Activated T-helper 17 cell treated with anti-CD3 and anti-CD28 coated beads, Interleukin-2, amount 50 U/mL, for 72 hours (primary cell): Measurements from ENCODE around the gene SLC1A1. TPM values are rescaled to one million over a fixed set of nuclear protein-coding genes. Genes with fewer than 3 reads are reported as not detected.

Experiments
- ATAC-seq: fragments of 150-1000 bp; cut with Tn5 transposase; replicated peaks from 2 replicates; pipeline ENCODE4 v1.10.0; 2021; ENCODE audit warnings: mild to moderate bottlenecking, moderate library complexity
- H3K27ac Mint-ChIP-seq: one replicate; pipeline ENCODE4 v1.8.0; 2022; ENCODE audit warnings: mixed read lengths
- H3K27me3 Mint-ChIP-seq: one replicate; pipeline ENCODE4 v1.8.0; 2022; ENCODE audit warnings: mixed read lengths
- H3K36me3 Mint-ChIP-seq: one replicate; pipeline ENCODE4 v1.8.0; 2022; ENCODE audit warnings: low read depth, mild to moderate bottlenecking, mixed read lengths
- H3K4me1 Mint-ChIP-seq: one replicate; pipeline ENCODE4 v1.8.0; 2022; ENCODE audit warnings: mixed read lengths
- H3K4me3 Mint-ChIP-seq: one replicate; pipeline ENCODE4 v1.8.0; 2022; ENCODE audit warnings: mild to moderate bottlenecking, mixed read lengths
- H3K9me3 Mint-ChIP-seq: one replicate; pipeline ENCODE4 v1.8.0; 2022; ENCODE audit warnings: mixed read lengths
- total RNA-seq, 2 donors: library from RNA; stranded (reverse); gene quantifications; one replicate each; pipeline ENCODE4 v1.2.3, GENCODE V29; 2022

The SLC1A1 gene
- total RNA-seq: under 1 TPM in 1 of 2 donors, not detected in 1; 0.45 TPM

- Mint-ChIP-seq H3K4me1 (peaks cover 6% of the 10 kb centered on the region), H3K36me3 (no peaks in the 10 kb centered on the region), H3K4me3 (peak within 1 kb of the TSS; percentile 64), H3K27ac (no peak within 1 kb of the TSS), H3K27me3 (peaks cover 40% of the 10 kb centered on the region), H3K9me3 (no peaks in the 10 kb centered on the region)
- ATAC-seq: peak; percentile 45
Observed at GRCh38 chr9:4489919-4490704, at the start of gene SLC1A1. TSS of gene SLC1A1 (plus strand) at chr9:4490468. CDS start at chr9:4490680, 212 bp downstream.

DNA sequence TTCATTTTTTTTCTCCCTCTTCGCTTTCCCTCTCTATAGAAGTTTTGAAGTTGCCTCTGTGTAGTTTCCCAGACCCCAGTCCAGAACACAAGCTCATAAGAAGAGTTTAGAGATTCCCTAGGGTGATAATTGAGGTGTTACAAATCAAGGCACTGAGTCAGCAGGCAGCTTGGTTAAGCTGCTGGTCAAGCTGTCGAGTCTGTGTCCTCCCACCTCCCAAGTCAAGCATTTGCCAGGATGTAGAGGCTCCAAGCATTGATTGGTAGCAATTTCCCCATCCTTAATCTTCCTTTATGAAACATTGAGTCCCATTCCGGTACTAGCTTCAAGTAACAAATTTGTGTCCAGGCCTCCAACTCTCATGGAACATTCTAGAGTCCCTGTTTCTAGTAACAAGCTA is 47.5 kb upstream of the SLC1A1 start:
- H3K4me3 Mint-ChIP-seq: no peak overlapping the region
- peaks cover 4% of the 10 kb centered on the region for H3K9me3 Mint-ChIP-seq
- H3K27ac Mint-ChIP-seq: no peak overlapping the region
- ATAC-seq: no peak
- no peaks in the 10 kb centered on the region for H3K36me3 Mint-ChIP-seq
- no peaks in the 10 kb centered on the region for H3K4me1 Mint-ChIP-seq
- H3K27me3 Mint-ChIP-seq: peaks cover 11% of the 10 kb centered on the region

DNA sequence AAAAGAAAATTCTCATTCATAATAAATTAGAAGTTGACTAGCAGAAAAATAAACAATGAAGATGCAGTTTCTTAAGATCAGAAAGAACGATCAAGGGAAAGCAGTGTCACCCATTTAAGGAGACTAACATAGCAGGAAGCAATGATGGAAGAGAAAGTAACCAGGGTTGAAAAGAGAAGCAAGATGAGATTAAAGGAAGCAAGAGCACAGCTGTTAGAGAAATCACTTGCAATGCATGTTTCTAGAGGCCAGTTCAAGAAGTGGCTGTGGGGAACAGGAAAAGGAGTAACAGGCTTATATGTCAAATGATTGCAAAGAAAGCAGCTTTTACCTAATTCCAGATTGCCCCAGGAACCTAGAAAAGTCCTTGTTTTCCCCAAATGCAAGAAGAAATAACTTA is 46.8 kb upstream of the SLC1A1 start:
- Mint-ChIP-seq H3K27ac (no peak overlapping the region), H3K4me3 (no peak overlapping the region), H3K4me1 (no peaks in the 10 kb centered on the region), H3K36me3 (no peaks in the 10 kb centered on the region), H3K9me3 (peaks cover 4% of the 10 kb centered on the region), H3K27me3 (peaks cover 11% of the 10 kb centered on the region)
- ATAC-seq: no peak

DNA sequence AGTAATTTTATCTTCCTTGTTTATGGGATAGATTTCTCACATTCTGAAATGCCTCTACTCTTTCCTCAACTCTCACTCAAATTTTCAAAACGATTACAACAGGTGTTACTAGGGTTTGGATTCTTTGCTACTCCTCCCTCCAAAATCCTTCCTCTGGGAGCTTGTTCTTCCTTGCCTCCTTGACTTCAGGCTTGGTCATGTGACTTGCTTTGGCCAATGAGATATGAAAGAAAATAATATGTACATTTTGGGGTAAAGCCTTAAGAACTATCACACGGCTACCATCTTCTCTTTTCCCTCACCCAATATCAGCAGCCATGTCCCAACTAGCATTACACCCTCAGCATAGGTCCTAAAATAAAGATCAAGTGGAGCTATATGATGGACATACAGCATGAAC is 28.8 kb upstream of the SLC1A1 start:
- Mint-ChIP-seq H3K27me3 (peaks cover 10% of the 10 kb centered on the region), H3K4me3 (no peak overlapping the region), H3K27ac (no peak overlapping the region), H3K36me3 (no peaks in the 10 kb centered on the region), H3K9me3 (peaks cover 5% of the 10 kb centered on the region), H3K4me1 (no peaks in the 10 kb centered on the region)
- no peak for ATAC-seq

DNA sequence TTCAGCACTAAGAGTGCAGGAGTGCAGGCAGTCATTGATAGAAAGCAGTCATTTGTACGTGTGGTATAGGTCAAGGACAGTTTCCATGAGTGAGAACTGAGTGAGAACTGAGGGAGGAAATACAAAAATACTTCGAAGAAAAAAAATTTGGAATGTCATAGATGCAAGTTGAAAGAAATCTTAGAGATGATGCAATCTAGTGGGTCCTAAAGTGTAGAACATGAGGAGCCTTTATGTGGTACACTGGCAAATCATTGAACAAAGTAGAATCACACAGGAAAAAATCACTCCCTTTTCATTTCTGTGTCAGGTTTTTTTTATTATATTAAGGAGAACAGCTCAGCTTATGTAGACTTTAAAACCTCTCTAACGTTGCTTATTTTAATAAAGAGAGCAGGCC is 26.4 kb upstream of the SLC1A1 start:
- Mint-ChIP-seq H3K27ac (no peak overlapping the region), H3K9me3 (peaks cover 5% of the 10 kb centered on the region), H3K4me3 (no peak overlapping the region), H3K4me1 (no peaks in the 10 kb centered on the region), H3K36me3 (no peaks in the 10 kb centered on the region), H3K27me3 (peaks cover 8% of the 10 kb centered on the region)
- ATAC-seq: no peak

DNA sequence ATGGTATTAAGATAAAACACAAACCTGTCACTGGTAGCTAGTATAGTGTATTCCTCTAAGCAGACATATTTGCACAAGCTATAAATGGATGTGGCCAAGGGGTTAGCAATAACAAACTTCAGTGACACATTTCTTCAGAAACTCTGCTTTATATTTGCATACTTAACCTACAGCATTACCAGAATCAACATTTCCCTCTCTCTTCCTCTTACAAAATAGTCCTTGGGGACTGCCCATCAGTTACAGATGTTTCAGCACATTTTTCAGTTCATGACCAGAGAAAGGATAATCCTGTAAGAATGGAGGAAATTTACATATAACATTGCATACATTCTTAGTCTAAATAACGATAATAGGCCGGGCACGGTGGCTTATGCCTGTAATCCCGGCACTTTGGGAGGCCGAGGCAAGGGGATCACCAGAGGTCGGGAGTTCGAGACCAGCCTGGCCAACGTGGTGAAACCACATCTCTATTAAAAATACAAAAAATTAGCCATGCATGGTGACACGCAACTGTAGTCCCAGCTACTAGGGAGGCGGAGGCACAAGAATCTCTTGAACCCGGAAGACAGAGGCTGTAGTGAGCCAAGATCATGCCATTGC is 25.3 kb upstream of the SLC1A1 start:
- Mint-ChIP-seq H3K27ac (no peak overlapping the region), H3K9me3 (no peaks in the 10 kb centered on the region), H3K4me1 (no peaks in the 10 kb centered on the region), H3K36me3 (no peaks in the 10 kb centered on the region), H3K27me3 (peaks cover 3% of the 10 kb centered on the region), H3K4me3 (no peak overlapping the region)
- ATAC-seq: no peak

DNA sequence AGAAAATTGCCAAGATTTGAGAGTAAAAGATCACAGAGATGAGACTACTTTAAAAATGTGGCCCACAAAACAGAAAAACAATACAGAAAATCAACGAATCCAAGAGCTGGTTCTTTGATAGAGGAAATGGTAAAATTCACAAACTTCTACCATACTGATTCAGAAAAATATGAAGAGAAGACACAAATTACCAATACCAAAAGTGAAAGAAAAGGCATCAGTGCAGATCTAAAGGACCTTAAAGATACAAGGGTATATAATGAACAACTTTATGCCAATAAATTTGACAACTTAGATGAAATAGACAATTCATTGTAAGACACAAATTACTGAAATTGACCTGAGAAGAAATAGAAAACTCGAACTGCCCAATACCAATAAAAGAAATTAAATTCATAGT is 24.4 kb upstream of the SLC1A1 start:
- Mint-ChIP-seq H3K27me3 (peaks cover 3% of the 10 kb centered on the region), H3K9me3 (no peaks in the 10 kb centered on the region), H3K36me3 (no peaks in the 10 kb centered on the region), H3K4me3 (no peak overlapping the region), H3K4me1 (no peaks in the 10 kb centered on the region), H3K27ac (no peak overlapping the region)
- no peak for ATAC-seq

GRCh38 chr9:4475301-4475700 is 15.0 kb upstream of the SLC1A1 start:
- H3K27ac Mint-ChIP-seq: no peak overlapping the region
- no peaks in the 10 kb centered on the region for H3K27me3 Mint-ChIP-seq
- H3K36me3 Mint-ChIP-seq: no peaks in the 10 kb centered on the region
- no peak for ATAC-seq
- H3K4me1 Mint-ChIP-seq: no peaks in the 10 kb centered on the region
- no peaks in the 10 kb centered on the region for H3K9me3 Mint-ChIP-seq
- no peak overlapping the region for H3K4me3 Mint-ChIP-seq

DNA sequence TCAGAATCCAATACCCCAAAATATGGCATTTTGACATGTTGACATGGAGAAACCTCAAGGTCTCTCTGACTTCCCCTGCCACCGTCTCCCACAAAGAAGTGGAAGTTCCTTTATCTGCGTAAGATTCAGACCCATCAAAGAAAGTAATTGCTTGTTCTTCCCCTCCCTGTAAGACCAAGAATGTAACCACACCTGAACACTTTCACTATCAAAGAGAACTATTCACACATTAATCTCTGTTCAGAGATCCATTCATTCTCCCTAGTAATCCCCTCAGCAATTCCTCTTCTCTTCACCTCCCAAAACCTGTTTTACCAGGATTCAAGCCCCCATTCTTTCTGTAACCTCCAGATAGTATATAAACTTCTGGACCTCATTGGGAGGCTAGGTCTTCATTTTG is 4.1 kb upstream of the SLC1A1 start:
- peaks cover 17% of the 10 kb centered on the region for H3K27me3 Mint-ChIP-seq
- no peak for ATAC-seq
- no peak overlapping the region for H3K4me3 Mint-ChIP-seq

DNA sequence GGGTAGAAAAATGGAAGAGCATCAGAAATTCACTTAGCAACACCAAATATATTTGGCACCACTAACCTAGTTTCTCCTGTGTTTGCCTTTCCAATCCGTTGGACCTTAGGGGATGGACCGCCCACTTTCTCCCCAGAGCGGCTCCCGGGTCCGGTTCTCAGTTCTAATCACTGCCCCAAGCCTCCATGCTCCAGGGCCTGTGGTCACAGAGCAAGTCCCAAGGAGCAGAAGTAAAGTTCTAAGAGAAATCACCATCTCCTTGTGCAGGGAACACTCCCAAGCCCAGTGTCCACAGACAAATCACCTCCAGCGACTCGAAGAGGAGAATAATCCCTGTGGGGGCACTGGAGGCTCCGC is 728 bp upstream of the SLC1A1 start:
- H3K36me3 Mint-ChIP-seq: no peaks in the 10 kb centered on the region
- peaks cover 39% of the 10 kb centered on the region for H3K27me3 Mint-ChIP-seq
- no peaks in the 10 kb centered on the region for H3K9me3 Mint-ChIP-seq
- H3K4me1 Mint-ChIP-seq: peaks cover 6% of the 10 kb centered on the region
- H3K4me3 Mint-ChIP-seq: peak overlapping the region; percentile 21
- no peak overlapping the region for H3K27ac Mint-ChIP-seq
- no peak for ATAC-seq

More for the DNA sequence above, 4.1 kb upstream of the SLC1A1 start:
- Mint-ChIP-seq H3K9me3 (no peaks in the 10 kb centered on the region), H3K36me3 (no peaks in the 10 kb centered on the region), H3K4me1 (peaks cover 6% of the 10 kb centered on the region), H3K27ac (no peak overlapping the region)

DNA sequence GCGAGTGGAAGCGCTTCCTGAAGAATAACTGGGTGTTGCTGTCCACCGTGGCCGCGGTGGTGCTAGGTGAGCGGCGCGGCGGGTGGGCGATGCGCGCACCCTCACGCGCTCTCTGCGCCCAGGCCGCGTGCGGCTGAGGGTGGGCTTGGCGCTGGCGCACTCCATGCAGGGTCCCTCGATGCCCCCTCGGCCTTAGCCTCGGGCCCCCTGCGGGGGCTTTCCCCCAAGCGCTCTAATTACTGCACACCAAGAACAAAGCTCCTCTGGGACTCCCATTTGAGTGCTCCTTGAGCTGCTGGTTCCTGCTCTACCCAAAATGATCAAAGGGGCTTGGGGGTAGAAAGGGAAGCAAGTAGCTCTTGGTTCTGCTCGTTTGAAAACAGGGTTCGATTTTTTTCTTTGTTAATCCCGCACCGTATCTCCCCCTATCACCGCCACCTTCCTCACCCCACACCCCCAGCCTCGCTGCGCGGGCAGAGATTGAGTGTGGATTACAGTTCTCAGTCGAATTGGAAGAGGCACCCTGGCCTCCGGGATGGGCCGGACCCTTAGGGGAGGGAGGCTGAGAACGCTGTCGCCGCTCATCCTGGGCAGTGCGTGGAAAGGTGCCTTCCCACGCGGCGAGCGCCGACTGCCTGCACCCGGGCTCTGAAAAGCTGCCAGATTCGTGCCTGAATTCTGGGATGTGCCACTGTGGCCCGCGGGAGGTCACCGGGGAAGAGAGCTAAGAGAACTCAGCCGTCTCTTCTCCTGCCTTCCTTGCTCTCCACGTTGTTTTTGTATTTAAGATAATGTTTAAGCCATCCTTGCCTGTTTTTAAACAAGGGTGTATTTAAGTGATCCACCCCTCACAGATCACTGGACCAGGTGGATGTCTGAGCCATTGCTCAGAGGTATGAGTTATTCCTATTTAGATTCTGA is 697 bp downstream of the SLC1A1 start:
- peaks cover 6% of the 10 kb centered on the region for H3K4me1 Mint-ChIP-seq
- no peaks in the 10 kb centered on the region for H3K9me3 Mint-ChIP-seq
- H3K27me3 Mint-ChIP-seq: peaks cover 48% of the 10 kb centered on the region
- H3K36me3 Mint-ChIP-seq: no peaks in the 10 kb centered on the region
- no peak for ATAC-seq
- peak overlapping the region; percentile 64 for H3K4me3 Mint-ChIP-seq
- no peak overlapping the region for H3K27ac Mint-ChIP-seq

- H3K36me3 Mint-ChIP-seq: no peaks in the 10 kb centered on the region
- peak overlapping the region; percentile 64 for H3K4me3 Mint-ChIP-seq
- H3K9me3 Mint-ChIP-seq: no peaks in the 10 kb centered on the region
- H3K27ac Mint-ChIP-seq: no peak overlapping the region
- ATAC-seq: no peak
- H3K4me1 Mint-ChIP-seq: no peaks in the 10 kb centered on the region
- peaks cover 51% of the 10 kb centered on the region for H3K27me3 Mint-ChIP-seq
Observed at GRCh38 chr9:4491626-4491975, 1.3 kb downstream of the SLC1A1 start.

DNA sequence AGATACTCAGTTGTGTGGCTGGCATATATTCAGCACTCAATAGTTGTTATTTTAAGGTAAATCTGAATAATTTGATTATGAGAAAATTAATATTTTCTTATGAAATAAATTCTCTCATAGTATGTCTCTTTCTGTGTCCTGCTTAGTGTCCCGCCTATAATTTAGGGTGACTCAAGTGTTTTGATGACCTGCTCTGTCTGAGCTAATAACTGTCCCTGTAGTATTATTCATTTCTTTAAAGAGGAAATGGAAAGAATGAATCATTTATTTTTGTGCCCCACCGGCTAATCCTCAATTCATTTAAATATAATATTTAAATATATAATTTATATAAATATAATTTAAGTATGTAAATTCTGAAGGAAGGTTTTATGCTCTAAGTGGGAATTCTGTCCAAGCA is 4.1 kb downstream of the SLC1A1 start:
- no peaks in the 10 kb centered on the region for H3K4me1 Mint-ChIP-seq
- H3K36me3 Mint-ChIP-seq: no peaks in the 10 kb centered on the region
- H3K9me3 Mint-ChIP-seq: no peaks in the 10 kb centered on the region
- no peak overlapping the region for H3K27ac Mint-ChIP-seq
- H3K27me3 Mint-ChIP-seq: peaks cover 42% of the 10 kb centered on the region
- ATAC-seq: no peak
- H3K4me3 Mint-ChIP-seq: no peak overlapping the region

GRCh38 chr9:4494806-4495205 is 4.5 kb downstream of the SLC1A1 start:
- Mint-ChIP-seq H3K4me3 (no peak overlapping the region), H3K9me3 (no peaks in the 10 kb centered on the region), H3K36me3 (no peaks in the 10 kb centered on the region), H3K27ac (no peak overlapping the region), H3K4me1 (no peaks in the 10 kb centered on the region), H3K27me3 (peaks cover 39% of the 10 kb centered on the region)
- ATAC-seq: no peak

DNA sequence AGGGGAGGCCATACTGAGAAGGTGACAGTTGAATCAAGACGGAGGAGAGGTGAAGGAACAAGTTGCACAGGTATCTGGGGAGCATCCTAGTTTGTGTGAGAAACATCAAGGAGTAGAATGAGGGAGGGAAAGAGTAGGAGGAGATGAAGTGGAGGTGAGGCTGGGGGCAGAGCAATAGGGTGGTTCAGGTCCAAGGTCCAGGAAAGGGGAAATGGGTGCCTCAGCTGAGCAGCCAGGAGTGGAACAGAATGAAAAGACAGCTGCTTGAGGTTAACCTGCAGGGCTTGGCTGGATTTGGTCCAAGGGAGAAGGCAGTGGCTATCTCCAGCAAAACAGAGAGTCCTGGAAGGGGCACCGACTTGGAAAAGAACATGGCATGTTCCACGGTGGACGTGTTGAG is 5.3 kb downstream of the SLC1A1 start:
- peaks cover 37% of the 10 kb centered on the region for H3K27me3 Mint-ChIP-seq
- ATAC-seq: no peak

More for the DNA sequence above, 5.3 kb downstream of the SLC1A1 start:
- no peak overlapping the region for H3K4me3 Mint-ChIP-seq
- H3K9me3 Mint-ChIP-seq: no peaks in the 10 kb centered on the region
- no peaks in the 10 kb centered on the region for H3K36me3 Mint-ChIP-seq
- H3K4me1 Mint-ChIP-seq: no peaks in the 10 kb centered on the region
- H3K27ac Mint-ChIP-seq: no peak overlapping the region
